Neutrophil (primary cell): ENCODE results near the gene COL6A1.

Experiments
- H3K27ac ChIP-seq: fragments of 200-600 bp; sonication (generic); 2 replicates; pipeline ENCODE4 v1.5.1; 2016; ENCODE audit warnings: mild to moderate bottlenecking, moderate library complexity
- H3K27me3 ChIP-seq: fragments of 200-600 bp; sonication (generic); 2 replicates; pipeline ENCODE4 v1.6.0; 2016; ENCODE audit warnings: mild to moderate bottlenecking
- H3K36me3 ChIP-seq: fragments of 200-600 bp; sonication (generic); 2 replicates; pipeline ENCODE4 v1.5.1; 2017
- H3K4me1 ChIP-seq, 2 experiments: fragments of 200-600 bp in 1 of 2; sonication (generic) in 1 of 2; 1 replicate in 1 of 2; 2 replicates in 1 of 2; pipeline versions ENCODE4 v1.5.1 to v1.6.1; 2013 to 2016; ENCODE audit warnings: low read depth in 1 of 2, low read length in 1 of 2, mild to moderate bottlenecking in 1 of 2, moderate library complexity in 1 of 2; ENCODE audit not compliant: control insufficient read depth in 1 of 2, insufficient read depth in 1 of 2
- H3K4me3 ChIP-seq, 2 experiments: fragments of 200-600 bp in 1 of 2; sonication (generic) in 1 of 2; 1 replicate in 1 of 2; 2 replicates in 1 of 2; pipeline ENCODE4 v1.5.1; 2013 to 2016; ENCODE audit warnings: low read depth in 1 of 2, low read length in 1 of 2, mild to moderate bottlenecking in 1 of 2, moderate library complexity in 1 of 2
- H3K9me3 ChIP-seq: fragments of 200-600 bp; sonication (generic); 2 replicates; pipeline ENCODE4 v1.5.1; 2016
- CTCF ChIP-seq: fragments of 200-600 bp; sonication (generic); IDR thresholded peaks from 2 replicates; pipeline ENCODE4 v1.5.1; 2016; ENCODE audit warnings: antibody characterized with exemption

The COL6A1 gene

DNA sequence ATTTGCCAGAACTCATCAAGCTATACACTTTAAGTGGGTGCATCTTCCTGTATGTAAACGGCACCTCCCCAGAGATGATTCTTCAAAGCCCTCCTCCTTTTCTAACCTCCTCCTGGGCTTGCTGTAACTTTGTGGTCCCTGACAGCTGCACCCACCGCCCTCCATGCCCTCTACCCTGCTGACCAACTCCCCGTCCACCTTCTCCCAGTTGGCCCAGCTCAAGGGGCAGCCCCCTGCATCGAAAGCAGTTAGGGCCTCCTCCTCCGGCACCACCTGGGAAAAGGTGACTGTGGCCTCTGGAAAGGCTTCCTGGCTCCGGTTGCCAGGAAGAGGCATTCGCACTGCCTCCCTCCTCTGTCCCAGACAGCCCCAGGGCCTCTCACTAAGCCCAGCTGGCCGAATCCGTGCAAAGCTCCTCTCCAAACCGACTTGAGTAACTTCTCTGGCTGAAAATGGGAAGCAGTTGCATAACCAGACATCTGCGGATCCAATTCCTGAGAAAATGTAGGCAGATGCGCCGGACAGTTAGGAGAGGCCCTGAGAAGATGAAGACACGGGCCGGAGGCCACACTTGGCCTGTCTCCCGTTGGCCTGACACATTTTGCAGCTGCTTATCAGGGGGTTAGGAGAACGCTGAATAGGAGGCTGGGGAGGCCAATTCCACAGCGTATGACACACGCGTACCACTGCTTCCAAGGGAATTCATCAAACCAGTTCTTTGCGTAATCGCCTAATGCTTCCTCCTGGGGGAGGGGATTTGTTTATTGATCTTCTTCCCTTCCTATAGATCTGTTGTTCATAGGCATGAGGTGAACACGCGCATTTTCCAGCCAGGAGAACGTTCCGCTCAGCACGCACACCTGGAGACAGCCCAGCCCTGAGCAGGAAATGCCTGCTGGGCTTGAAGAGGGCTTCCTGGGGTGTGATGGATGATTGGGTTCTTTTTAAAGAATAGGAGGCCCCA, 67.6 kb downstream of the COL6A1 start:
- Histone ChIP-seq H3K4me3 (no peak overlapping the region), H3K36me3 (no peaks in the 10 kb centered on the region), H3K27me3 (no peaks in the 10 kb centered on the region), H3K9me3 (no peaks in the 10 kb centered on the region), H3K4me1 (no peaks in the 10 kb centered on the region), H3K27ac (no peak overlapping the region)
- no peak for TF ChIP-seq CTCF

- H3K4me1 ChIP-seq: no peaks in the 10 kb centered on the region
- H3K9me3 ChIP-seq: no peaks in the 10 kb centered on the region
- H3K27ac ChIP-seq: no peak overlapping the region
- H3K27me3 ChIP-seq: no peaks in the 10 kb centered on the region
- no peak overlapping the region for H3K4me3 ChIP-seq
- TF ChIP-seq CTCF: no peak
- H3K36me3 ChIP-seq: no peaks in the 10 kb centered on the region
These were observed 68.5 kb downstream of the COL6A1 start for GRCh38 chr21:46049890-46050667.

DNA sequence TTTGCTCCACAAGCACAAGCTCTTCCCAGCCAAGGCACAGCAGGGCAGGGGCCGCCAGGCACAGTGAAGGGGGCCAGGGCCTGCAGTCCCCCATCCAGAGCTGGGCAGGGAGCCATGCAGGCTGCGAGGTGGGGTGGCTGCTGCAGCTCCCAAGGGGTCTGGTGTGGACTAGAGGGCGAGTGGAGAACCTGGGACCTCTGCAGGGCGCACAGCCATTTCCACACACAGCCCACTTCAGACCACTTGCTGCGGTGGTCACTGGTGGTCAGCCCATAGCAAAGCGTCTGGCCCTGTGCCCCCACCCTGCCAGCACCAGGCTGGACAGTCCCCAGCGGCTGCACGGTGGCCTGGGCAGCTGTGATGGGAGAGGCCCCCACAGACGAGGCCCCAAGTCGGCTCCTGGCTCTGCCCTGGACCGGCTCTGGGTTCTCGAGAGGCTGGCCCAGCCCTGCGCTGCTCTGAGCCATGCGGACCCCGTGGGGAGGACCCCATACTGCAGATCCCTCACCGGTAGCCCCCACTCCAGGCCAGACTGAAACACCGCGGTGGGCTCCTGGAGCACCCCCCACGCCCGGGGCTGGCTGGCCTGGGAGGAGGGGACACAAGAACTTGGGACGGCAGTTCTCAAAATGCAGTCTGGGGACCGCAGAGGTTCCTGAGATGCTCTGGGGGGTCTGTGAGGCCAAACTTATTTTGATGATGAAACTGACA, 69.3 kb downstream of the COL6A1 start:
- TF ChIP-seq CTCF: no peak
- Histone ChIP-seq H3K27me3 (peaks cover 4% of the 10 kb centered on the region), H3K4me1 (no peaks in the 10 kb centered on the region), H3K27ac (no peak overlapping the region), H3K36me3 (no peaks in the 10 kb centered on the region), H3K9me3 (no peaks in the 10 kb centered on the region), H3K4me3 (no peak overlapping the region)

- no peaks in the 10 kb centered on the region for H3K4me1 ChIP-seq
- no peaks in the 10 kb centered on the region for H3K36me3 ChIP-seq
- H3K27me3 ChIP-seq: peaks cover 10% of the 10 kb centered on the region
- H3K27ac ChIP-seq: no peak overlapping the region
- no peaks in the 10 kb centered on the region for H3K9me3 ChIP-seq
- H3K4me3 ChIP-seq: no peak overlapping the region
- TF ChIP-seq CTCF: no peak
These were observed 69.8 kb downstream of the COL6A1 start for GRCh38 chr21:46051379-46051770.

- Histone ChIP-seq H3K27ac (no peak overlapping the region), H3K4me1 (no peaks in the 10 kb centered on the region), H3K9me3 (no peaks in the 10 kb centered on the region), H3K27me3 (peaks cover 17% of the 10 kb centered on the region), H3K36me3 (no peaks in the 10 kb centered on the region), H3K4me3 (no peak overlapping the region)
- no peak for TF ChIP-seq CTCF
These were observed 70.5 kb downstream of the COL6A1 start for GRCh38 chr21:46051821-46052675.
